GM21723 (cell line): Measurements from ENCODE around the gene SDC3.
A peak's percentile ranks its signal among the peaks of the same experiment; 100 is the strongest.

Source experiments
- ATAC-seq: cut with Tn5 transposase; IDR thresholded peaks from one replicate; pipeline ENCODE4 v1.9.1; 2021; ENCODE audit warnings: mild to moderate bottlenecking, moderate library complexity; ENCODE audit not compliant: unreplicated experiment

The SDC3 gene

DNA sequence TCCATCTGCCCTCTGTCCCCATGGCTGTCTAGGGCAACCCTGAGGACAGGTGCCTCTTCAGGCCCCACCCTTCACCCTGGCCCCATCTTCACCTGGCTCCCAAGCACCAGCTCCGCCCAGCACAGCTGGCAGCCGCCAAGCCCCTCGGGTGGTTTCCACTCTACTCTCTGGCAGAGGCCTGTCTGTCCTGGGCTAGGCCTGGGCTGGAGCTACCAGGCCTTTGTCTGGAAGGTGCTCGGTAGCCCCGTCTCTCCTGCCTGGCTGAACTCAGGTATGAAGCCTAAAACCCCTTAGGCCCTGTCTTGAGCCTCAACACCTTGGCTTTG, 17.4 kb downstream of the SDC3 start:
- no peak for ATAC-seq

GRCh38 chr1:30890502-30891226, 17.9 kb downstream of the SDC3 start:
- no peak for ATAC-seq

DNA sequence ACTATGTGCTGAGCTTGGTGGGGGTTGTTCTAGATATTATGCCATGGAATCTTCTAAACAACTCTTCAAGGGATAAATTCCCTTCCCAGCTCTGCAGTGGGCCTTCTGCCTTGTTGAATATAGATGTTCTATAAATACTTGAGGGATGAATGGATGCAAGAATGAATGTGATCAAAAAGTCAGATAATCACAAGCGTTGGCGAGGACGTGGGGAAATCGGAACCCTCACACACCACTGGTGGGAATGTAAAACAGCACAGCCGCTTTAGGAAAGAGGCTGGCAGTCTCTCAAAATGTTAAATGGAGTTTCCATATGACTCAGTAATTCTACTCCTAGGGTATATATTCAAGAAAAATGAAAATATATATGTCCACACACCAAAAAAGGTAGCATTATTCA, 19.0 kb downstream of the SDC3 start:
- no peak for ATAC-seq

- ATAC-seq, result no peak
Measured at GRCh38 chr1:30888975-30889374, 19.6 kb downstream of the SDC3 start.

DNA sequence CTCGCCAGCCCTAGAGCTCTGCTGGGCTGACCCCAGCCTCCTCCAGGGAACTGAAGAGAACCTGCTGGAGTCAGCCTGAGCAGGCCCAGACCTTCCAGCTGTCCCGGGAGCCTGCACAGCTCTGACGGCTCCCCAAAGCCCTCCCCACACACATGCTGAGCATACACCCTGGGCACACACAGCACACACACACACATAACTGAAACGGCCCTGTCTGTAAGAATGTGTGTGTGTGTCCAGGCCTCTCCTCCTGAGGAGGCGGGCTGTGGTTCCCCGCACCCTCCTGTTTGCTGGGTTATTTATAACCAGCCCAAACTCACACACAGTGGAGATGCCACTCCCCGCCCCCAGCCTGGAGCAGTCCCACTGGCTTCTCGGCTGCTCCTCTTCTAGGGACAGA, 20.2 kb downstream of the SDC3 start:
- ATAC-seq, result no peak

DNA sequence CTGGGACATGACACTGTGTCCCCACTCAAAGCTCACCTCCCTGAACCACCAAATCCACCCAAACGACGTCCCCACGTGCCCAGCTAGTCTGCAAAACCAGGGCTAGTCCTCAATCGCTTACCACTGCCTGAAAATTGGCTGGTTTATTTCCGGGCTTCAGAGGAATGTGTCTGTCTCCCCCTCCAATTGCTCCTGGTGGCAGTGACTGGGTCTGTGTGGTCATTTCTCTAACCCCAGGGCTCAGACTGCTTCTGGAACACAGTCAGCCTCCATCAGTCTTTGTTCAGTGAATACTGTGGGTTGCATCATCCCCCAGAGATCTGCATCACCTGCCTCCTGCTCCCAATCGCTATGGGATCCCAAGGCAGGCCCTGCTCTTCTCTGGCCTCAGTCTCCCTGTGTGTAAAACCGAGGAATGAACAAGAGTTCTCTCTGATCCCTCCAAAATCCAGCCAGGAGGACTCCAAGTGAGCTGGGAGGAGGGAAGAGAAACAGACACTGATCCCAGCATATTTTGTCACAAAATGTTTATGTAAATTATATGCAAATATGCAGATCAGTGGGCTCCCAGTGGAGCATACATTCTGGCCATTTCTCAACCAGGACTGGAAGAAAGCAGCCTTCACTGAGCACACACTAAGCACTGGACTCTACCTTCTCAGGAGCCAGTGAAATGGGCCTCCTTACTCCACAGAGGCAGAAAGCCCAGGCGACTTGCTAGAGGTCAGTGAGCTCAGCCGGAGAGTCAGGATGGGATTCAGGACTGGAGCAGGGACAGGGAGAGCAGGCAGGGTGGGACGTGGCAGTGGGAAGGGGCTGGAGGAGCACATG, 20.9 kb downstream of the SDC3 start:
- no peak for ATAC-seq

GRCh38 chr1:30886710-30887428, 21.7 kb downstream of the SDC3 start:
- ATAC-seq, result no peak

- no peak for ATAC-seq
Measured at GRCh38 chr1:30885570-30886522, 22.7 kb downstream of the SDC3 start.

DNA sequence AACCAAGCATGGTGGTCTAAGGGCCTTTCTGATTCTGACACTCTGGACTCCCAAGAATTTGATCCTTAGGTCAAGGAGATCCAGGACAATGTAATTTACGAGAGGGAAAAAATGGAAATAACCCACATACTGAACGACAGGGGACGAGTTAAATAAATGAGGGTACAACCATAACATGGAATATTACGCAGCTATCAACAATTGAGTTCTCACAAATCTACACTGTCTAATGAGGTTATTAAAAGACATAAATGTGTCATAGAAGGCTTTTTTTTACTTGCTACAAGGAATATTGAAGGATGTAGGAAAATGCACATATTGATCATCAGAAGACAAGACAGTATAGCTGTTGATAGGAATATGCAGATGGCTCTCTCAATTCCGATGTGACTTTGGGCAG, 23.8 kb downstream of the SDC3 start:
- ATAC-seq, result no peak

DNA sequence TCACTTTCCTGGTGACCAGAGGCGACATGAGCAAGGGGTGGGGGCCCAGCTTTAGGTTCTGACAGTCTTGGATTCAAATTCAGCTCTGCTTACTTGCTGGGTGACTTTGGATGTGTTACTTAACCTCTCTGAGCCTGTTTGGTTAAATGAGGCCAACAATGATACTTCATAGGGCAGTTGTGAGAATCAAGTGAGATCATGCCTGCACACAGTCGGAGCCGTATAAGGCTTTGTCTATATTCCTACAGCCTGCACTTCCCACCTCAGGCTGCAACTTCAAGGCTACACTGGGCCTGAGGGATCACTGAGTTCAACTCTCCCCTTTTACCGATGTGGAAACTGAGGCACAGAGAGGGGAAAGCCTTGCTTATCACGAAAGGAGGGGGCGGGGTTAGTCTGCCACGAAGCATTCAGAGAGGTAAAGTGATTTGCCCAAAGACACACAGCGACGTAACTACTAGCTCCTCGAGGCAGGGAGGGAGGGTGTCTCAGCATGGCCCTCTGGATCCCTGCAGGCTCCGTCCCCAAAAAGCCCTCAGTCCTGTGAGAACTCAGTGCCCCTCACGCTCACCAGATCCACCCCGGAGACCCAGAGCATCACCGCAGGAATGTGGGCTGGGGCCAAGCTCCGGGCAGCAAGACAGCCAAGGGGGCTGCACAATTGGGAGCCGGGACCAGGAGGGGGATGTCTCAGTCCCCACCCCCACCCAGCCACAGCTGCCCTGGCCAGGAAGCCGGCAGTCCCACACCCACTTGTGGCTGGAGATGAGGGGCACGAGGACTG, 25.0 kb downstream of the SDC3 start:
- ATAC-seq, result no peak

DNA sequence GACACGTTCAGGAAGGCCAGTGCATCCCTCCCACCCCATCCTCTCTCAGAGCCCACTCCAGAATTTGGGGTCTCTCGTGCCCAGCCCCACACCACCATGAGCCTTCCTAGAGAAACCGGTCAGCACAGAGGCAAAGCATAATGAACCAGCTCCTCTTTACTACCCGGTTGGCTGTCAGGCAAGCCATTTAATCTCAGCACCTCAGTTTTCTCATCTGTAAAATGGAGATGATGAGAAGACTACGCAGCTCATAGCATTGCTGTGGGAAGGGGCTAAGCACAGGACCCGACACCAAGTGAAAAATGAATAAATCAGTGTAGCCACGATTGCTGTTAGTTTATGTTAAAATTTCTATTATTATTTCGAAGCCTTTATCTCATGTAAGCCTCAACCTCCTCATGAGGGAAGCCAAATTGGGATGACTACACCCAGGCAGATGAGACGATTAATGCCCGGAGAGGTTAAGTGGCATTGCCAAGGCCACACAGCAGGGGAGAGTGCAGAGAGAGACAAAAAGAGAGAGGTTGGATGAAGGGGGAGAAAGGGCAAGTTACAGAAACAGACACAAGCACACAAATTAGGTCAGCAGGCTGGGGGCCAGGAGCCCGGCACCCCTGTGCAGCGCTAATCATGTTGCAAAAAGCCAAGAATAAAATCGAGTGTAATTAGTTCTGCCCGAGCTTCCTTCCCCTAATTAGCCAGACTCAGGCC, 25.7 kb downstream of the SDC3 start:
- no peak for ATAC-seq

GRCh38 chr1:30881319-30882181, 27.0 kb downstream of the SDC3 start:
- ATAC-seq, result peak; percentile 82

DNA sequence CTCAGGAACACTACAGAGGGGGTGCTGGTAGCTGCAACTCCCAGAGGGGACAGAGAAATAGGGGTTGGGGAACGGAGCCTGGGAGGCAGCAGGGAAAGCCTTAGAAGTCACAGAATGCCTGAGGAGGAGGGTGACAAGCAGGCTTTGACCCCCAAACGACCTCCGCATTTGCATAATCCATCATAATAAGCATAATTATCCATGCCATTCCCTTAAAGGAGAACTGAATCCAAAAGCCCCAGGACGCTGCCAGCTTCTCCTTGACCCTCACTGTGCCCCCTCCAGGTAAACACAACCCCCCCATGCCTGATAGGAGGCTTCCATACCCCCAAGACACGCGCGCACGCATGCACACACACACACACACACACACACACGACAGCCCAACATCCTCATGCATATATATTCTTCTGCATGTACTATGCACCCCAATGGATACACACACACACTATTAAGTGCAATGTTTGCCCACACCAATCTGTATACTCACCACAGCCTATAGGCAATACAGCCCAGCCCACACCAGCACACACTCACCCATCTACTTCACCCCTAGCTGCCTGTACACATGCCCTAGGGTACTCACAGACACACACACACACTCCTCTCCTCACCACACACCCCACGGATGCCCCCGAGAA, 27.8 kb downstream of the SDC3 start:
- ATAC-seq, result no peak

DNA sequence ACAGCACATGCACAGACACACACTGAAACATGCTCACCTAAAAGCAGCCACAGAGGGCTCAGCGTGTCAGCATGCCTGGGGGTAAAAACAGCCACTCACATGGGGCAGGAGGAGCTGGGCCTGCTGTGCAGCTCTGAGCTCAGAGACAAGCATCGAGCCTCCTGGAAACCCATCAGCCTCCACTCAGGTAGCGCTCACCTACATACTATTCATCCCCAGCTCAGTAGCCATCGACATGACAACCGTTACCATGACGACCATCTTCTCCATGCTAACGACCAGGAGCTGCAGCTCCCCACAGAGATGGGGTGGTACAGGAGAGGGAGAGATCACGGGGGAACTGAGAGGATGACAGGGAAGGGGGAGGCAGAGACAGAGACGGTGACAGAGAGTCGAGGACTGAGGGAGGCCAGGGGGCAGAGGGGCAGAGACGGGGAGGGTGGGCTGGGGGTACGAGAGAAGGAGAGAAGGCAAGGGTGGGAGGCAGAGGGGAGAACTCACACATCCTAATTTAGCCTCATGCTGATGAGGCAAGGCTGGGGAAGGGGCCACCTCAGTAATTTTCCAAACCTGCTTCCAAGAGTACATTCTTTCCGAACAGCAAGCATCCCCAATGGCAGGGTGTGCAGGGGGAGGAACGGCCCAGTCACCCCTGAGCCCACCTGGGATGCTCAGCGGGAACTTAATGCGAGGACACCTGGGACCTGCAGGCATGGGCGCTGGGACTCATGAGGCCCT, 28.4 kb downstream of the SDC3 start:
- no peak for ATAC-seq

DNA sequence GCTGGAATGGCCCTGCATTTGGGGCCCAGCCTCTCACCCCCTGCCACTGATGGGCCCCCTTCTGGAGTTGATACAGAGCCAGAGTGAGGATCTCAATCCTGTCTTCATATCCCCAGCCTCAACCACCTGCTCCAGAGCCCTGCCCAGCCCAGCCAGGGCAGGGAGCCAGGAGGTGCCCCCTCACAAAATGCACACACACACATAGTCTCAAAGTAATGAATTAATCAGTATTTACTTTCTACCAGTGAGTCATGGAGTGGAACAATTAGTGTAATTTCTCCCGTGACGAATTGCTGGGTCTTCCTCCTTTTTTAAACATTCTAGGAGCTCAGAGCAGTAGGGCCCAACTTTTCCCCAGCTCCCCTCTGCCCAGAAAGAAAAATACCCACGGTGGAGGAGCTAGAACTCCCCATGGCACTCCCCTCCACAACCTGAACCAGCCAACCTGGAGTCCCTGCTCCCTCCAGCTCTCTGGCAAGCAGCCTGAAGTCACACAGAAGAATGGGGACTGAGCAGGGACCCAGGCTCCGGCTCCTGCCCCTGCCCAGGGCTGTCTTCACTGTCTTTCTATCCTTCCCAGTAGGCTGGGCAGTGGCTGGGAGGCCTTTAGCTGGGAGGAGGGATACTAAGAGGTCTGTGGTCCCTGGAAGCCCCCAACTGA, 29.3 kb downstream of the SDC3 start:
- no peak for ATAC-seq

GRCh38 chr1:30878559-30878958, 30.0 kb downstream of the SDC3 start:
- ATAC-seq, result no peak

DNA sequence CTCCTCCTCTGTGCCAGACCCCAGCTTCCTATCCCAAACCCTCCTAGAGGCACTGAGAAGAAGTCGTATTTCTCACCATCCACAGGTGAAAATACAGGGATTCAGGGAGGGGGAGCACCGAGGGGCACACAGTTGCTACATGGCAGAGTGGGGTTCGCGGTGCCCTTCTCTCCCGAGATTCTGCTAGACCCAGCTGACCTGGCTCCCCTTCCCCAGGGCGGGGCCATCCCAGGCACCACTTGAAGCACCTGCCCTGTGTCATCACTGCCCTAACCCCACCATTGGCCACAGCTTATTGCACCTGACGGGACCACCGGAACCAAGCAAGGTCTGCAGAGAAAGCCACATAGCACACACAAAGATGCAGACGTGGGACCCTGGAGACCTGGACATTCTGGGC, 30.5 kb downstream of the SDC3 start:
- no peak for ATAC-seq
